NCI-H524 treated with DMSO at 0.1 percent for 48 hours (cell line): ENCODE data around the gene NDUFS3.
"Not testable (repeated sequence)": the region's sequence is repeated elsewhere in the genome, so short reads cannot be mapped to it uniquely, and the experiment has no call there.

Experiments used
- DNase-seq: peaks from one replicate; lab custom pipeline; 2025; lab: John Stamatoyannopoulos, UW

Gene NDUFS3

GRCh38 chr11:47560426-47560825, 18.4 kb upstream of the NDUFS3 start:
- no peak for DNase-seq

DNA sequence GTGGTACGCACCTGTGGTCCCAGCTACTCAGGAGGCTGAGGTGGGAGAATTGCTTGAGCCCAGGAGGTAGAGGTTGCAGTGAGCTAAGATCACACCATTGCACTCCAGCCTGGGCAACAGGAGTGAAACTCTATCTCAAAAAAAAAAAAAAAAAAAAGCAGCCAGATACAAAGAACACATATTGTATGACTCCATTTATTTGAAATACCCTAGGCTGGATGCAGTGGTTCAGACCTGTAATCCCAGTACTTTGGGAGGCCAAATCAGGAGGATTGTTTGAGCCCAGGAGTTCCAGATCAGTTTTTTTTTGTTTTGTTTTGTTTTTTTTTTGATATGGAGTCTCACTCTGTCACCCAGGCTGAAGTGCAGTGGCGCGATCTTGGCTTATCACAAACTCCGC, 16.5 kb upstream of the NDUFS3 start:
- DNase-seq = not testable (repeated sequence)

DNA sequence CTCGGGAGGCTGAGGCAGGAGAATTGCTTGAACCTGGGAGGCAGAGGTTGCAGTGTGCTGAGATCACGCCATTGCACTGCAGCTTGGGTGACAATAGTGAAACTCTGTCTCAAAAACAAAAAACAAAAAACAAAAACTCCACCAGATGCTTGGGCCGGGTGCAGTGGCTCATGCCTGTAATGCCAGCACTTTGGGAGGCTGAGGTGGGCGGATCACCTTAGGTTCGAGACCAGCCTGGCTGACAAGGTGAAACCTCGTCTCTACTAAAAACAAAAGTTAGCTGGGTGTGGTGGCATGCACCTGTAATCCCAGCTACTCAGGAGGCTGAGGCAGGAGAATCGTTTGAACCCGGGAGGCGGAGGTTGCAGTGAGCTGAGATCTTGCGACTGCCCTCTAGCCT, 14.5 kb upstream of the NDUFS3 start:
- not testable (repeated sequence) for DNase-seq

DNA sequence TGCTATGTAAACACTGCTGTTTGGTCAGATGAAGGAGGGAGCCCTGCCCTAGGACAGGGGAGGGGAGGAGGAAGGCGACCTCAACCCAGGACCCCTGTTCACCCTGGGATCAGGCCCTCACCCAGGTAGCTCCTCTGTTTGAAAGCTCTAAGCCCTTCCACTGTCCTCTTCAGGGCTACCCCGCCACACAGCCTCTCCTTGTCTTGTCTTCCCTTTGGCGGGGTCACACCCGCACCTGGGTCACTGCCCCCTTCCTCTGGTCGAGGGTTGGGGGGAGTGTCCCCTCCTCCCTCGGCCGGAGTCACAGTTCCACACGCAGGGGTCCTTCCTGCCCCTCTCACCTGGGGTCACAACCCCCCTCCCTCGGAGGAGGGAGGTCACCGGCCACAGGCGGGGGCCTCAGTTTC, 13.9 kb upstream of the NDUFS3 start:
- no peak for DNase-seq

DNA sequence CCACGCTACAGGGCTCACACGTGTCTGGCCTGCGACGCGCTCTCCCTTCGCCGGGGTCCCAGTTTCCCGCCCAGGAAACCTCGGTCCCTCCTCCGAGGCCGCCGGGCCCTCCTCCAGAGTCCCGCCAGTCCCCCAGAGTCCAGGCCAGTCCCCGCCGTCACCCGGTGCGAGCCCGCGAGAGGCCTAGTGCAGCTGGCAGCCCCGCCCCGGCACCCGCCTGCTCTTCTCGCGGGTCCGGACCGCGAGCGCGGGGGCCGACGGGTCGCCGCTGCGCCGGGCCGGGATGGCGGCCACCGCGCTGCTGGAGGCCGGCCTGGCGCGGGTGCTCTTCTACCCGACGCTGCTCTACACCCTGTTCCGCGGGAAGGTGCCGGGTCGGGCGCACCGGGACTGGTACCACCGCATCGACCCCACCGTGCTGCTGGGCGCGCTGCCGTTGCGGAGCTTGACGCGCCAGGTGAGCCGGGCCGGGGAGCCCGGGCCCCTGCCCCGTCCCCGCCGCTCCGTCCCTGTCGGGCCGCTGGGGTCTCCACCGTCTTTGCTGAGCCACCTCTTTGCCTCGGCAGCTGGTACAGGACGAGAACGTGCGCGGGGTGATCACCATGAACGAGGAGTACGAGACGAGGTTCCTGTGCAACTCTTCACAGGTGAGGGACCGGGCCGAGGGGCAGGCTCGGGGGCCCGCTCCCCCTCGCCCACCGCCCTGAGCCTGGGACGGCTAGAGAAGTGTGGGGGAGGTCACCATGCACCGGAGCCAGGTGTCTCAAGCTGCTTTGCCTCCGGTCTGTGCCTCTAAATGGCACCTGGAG, 13.3 kb upstream of the NDUFS3 start, which contains the start of gene PTPMT1:
TSS of gene PTPMT1 (plus strand) at position 260 of the 809 bp plus-strand sequence. CDS start at position 284, 24 bp downstream.
- no peak for DNase-seq

DNA sequence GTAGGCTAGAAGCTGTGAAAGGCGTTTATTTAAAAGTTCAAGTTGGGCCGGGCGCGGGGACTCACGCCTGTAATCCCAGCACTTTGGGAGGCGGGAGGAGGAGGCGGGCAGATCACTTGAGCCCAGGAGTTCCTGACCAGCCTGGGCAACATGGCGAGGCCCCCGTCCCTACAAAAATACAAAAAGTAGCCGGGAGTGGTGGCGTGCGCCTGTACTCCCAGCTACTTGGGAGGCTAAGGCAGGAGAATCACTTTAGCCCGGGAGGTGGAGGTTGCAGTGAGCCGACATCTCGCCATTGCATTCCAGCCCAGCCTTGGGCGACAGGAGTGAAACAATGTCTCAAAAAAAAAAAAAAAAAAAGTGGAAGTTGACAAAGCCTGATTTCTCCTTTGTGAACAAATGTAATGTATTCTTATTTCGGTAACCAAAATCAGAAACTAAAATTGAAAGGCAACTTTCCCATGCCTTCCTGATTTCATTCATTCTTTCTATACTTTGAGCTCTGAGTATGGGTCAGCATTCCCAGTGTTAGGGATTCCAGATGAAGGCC, 12.7 kb upstream of the NDUFS3 start:
- DNase-seq = no peak

GRCh38 chr11:47569646-47570045, 9.2 kb upstream of the NDUFS3 start:
- DNase-seq = no peak

GRCh38 chr11:47570651-47571356, 8.1 kb upstream of the NDUFS3 start:
- DNase-seq = no peak

- DNase-seq = no peak
These were observed 7.5 kb upstream of the NDUFS3 start for GRCh38 chr11:47571357-47571729.

- no peak for DNase-seq
These were observed 7.0 kb upstream of the NDUFS3 start for GRCh38 chr11:47571895-47572294.

- DNase-seq = no peak
These were observed 6.1 kb upstream of the NDUFS3 start for GRCh38 chr11:47572715-47573255.

DNA sequence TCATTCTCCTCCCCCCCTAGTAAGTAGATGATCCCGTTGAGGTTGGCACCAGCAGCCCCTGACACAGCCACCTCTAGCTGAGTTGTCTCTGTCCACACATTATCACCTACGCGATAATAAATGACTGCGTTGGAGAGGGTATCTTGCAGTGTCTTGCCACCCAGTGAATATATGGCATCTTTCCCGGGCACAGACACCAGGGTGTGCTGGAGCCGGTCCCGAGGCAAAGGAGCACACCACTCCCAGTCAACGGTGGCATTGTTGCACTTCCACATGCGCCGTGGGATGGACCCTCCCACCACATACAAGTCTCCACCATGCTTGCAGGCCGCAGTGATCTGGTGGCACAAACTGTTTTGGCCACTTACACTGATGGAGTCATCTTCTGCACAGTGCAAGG, 5.6 kb upstream of the NDUFS3 start:
- no peak for DNase-seq

GRCh38 chr11:47577460-47578041, 1.3 kb upstream of the NDUFS3 start:
- DNase-seq = no peak

GRCh38 chr11:47583844-47584243, 5.0 kb downstream of the NDUFS3 start:
- no peak for DNase-seq

GRCh38 chr11:47586098-47586855, 7.4 kb downstream of the NDUFS3 start, which contains the start of gene FAM180B:
FAM180B (plus strand) TSS chr11:47586678; CDS start chr11:47586769, 91 bp downstream.
- DNase-seq = no peak

- DNase-seq = no peak
These were observed 8.3 kb downstream of the NDUFS3 start for GRCh38 chr11:47587039-47587716.

GRCh38 chr11:47587723-47588326, 9.0 kb downstream of the NDUFS3 start:
- DNase-seq = no peak

DNA sequence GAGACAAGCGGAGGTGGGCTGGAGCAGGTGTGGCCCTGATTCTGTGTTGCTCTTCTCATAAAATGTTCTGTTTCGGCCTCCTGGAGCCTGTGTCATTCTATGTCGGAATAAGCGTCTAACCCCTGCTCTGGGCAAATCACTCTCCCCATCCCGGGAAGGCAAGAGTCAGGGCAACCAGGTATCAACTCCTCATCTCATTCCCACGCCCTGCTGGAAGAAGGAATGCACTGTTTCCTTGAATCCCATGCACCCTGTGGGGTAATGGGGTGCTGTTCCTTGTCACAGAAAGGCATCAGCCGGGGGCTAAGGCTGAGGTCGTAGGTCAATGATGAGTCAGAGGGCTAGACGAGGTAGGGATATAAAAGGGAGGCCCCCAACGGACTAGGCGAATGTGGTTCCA, 10.2 kb downstream of the NDUFS3 start:
- no peak for DNase-seq

- DNase-seq = no peak
These were observed 10.7 kb downstream of the NDUFS3 start for GRCh38 chr11:47589584-47589976.
